Heart left ventricle (tissue), 13 donors: ENCODE results near the gene ANKRD37.

Experiments used
- POLR2A ChIP-seq, 2 donors: fragments of 450-650 bp; IDR thresholded peaks; one replicate each; pipeline ENCODE4 v1.6.1; 2017; ENCODE audit warnings: antibody characterized with exemption in 2 of 2, mild to moderate bottlenecking in 2 of 2, moderate library complexity in 2 of 2
- TF ChIP-seq, protein P1 (sequence below), 12 donors: fragments of 200-600 bp; sonication (generic) in 4 of 12; IDR thresholded peaks; one replicate each; pipeline versions ENCODE4 v1.5.0 to v1.8.0; 2018 to 2022; ENCODE audit warnings: antibody characterized with exemption in 12 of 12, mild to moderate bottlenecking in 5 of 12
- donor health status: ischemic (EF 13 %, LVEDD 7.1; RV severe dilation, severe dysfunction).
- donor health status: DM: no; HTN: yes; CAD: no.
- donor health status: DM: no; HTN: no; CAD: no.
- donor health status: ischemic (EF 25% LVEDD 6.9; RV normal size, moderate dysfunction).
- donor health status: ischemic (EF 25% LVEDD 5.7; RV mildly dilated, moderate dysfunction).
- donor health status: ischemic (EF 35%, LVEDD 5.7; RV mildly dilated, moderate dysfunction).
- donor health status: nonischemic (EF 11% LVEDD 7.7; RV severe dilation, severe dysfunction).
- donor health status: DM: yes; HTN: yes; CAD: no.
- donor health status: PGD.
- donor health status: ischemic (EF 29% LVEDD 5.4; RV normal size, mild dysfunction).
- donor health status: nonischemic (EF 23%, LVEDD 6.1; RV moderate dilation, normal function).

- TF ChIP-seq POLR2A (IDR thresholded peaks at IDR 0.05) = no peak
- TF ChIP-seq, protein P1, sequence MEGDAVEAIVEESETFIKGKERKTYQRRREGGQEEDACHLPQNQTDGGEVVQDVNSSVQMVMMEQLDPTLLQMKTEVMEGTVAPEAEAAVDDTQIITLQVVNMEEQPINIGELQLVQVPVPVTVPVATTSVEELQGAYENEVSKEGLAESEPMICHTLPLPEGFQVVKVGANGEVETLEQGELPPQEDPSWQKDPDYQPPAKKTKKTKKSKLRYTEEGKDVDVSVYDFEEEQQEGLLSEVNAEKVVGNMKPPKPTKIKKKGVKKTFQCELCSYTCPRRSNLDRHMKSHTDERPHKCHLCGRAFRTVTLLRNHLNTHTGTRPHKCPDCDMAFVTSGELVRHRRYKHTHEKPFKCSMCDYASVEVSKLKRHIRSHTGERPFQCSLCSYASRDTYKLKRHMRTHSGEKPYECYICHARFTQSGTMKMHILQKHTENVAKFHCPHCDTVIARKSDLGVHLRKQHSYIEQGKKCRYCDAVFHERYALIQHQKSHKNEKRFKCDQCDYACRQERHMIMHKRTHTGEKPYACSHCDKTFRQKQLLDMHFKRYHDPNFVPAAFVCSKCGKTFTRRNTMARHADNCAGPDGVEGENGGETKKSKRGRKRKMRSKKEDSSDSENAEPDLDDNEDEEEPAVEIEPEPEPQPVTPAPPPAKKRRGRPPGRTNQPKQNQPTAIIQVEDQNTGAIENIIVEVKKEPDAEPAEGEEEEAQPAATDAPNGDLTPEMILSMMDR (IDR thresholded peaks at IDR 0.05) = no peak
These were observed 33.0 kb downstream of the ANKRD37 start for GRCh38 chr4:185429660-185430059.
